Effector memory CD4-positive, alpha-beta T cell (primary cell): Measurements from ENCODE around the gene HEXIM1.
A peak's percentile ranks its signal among the peaks of the same experiment; 100 is the strongest.

Experiments used
- DNase-seq, 3 donors: peaks; one replicate each; pipeline ENCODE4 v3.0.0-alpha.2; 2020
- H3K27ac ChIP-seq: 2 replicates; pipeline ENCODE4 v1.7.0; 2013; ENCODE audit warnings: mild to moderate bottlenecking, low read length, moderate library complexity; ENCODE audit not compliant: insufficient read depth, poor library complexity, severe bottlenecking
- H3K27me3 ChIP-seq: replicated peaks from 2 replicates; pipeline ENCODE4 v1.7.0; 2013; ENCODE audit warnings: mild to moderate bottlenecking, low read length; ENCODE audit not compliant: insufficient read depth, control insufficient read depth, poor library complexity, severe bottlenecking
- H3K36me3 ChIP-seq: 2 replicates; pipeline ENCODE4 v1.7.0; 2013; ENCODE audit warnings: mild to moderate bottlenecking, low read length, moderate library complexity; ENCODE audit not compliant: control insufficient read depth, insufficient read depth
- H3K4me1 ChIP-seq: 2 replicates; pipeline ENCODE4 v1.7.0; 2013; ENCODE audit warnings: low read length, mild to moderate bottlenecking; ENCODE audit not compliant: control insufficient read depth, insufficient read depth, poor library complexity, severe bottlenecking
- H3K4me3 ChIP-seq: 2 replicates; pipeline ENCODE4 v1.7.0; 2013; ENCODE audit warnings: low read length, low read depth, mild to moderate bottlenecking; ENCODE audit not compliant: insufficient read depth, poor library complexity, severe bottlenecking
- H3K9me3 ChIP-seq: 2 replicates; pipeline ENCODE4 v1.7.0; 2013; ENCODE audit warnings: mild to moderate bottlenecking, low read length, moderate library complexity; ENCODE audit not compliant: control insufficient read depth

Gene HEXIM1

GRCh38 chr17:45160447-45161287 lies 12.4 kb downstream of the HEXIM1 start:
- no peaks in the 10 kb centered on the region for H3K27me3 ChIP-seq
- peak overlapping the region; percentile 100 for H3K27ac ChIP-seq
- peaks cover 3% of the 10 kb centered on the region for H3K36me3 ChIP-seq
- DNase-seq: peak; percentile 27 to 48 (median 44)
- H3K4me1 ChIP-seq: peaks cover 8% of the 10 kb centered on the region
- H3K9me3 ChIP-seq: no peaks in the 10 kb centered on the region
- peak overlapping the region; percentile 100 for H3K4me3 ChIP-seq

GRCh38 chr17:45161288-45162024 lies 13.2 kb downstream of the HEXIM1 start, which contains the start of gene HEXIM2:
Gene HEXIM2 (plus strand): TSS chr17:45161875. CDS start chr17:45162794, 919 bp downstream.
- peaks cover 8% of the 10 kb centered on the region for H3K4me1 ChIP-seq
- peak within 1 kb of the TSS; percentile 100 for H3K4me3 ChIP-seq
- no peaks in the 10 kb centered on the region for H3K27me3 ChIP-seq
- peak within 1 kb of the TSS; percentile 100 for H3K27ac ChIP-seq
- H3K9me3 ChIP-seq: no peaks in the 10 kb centered on the region
- H3K36me3 ChIP-seq: peaks cover 3% of the 10 kb centered on the region
- peak; percentile 96 to 98 (median 96) for DNase-seq

- no peak overlapping the region for H3K4me3 ChIP-seq
- no peaks in the 10 kb centered on the region for H3K9me3 ChIP-seq
- peak overlapping the region; percentile 5 for H3K27ac ChIP-seq
- DNase-seq: no peak
- no peaks in the 10 kb centered on the region for H3K27me3 ChIP-seq
- H3K4me1 ChIP-seq: peaks cover 8% of the 10 kb centered on the region
- H3K36me3 ChIP-seq: peaks cover 3% of the 10 kb centered on the region
Measured at GRCh38 chr17:45162025-45162687, 13.9 kb downstream of the HEXIM1 start.

- Histone ChIP-seq H3K4me3 (no peak overlapping the region), H3K36me3 (peaks cover 3% of the 10 kb centered on the region), H3K27me3 (no peaks in the 10 kb centered on the region), H3K27ac (no peak overlapping the region), H3K9me3 (no peaks in the 10 kb centered on the region), H3K4me1 (peaks cover 8% of the 10 kb centered on the region)
- no peak for DNase-seq
Measured at GRCh38 chr17:45164734-45165269, 16.5 kb downstream of the HEXIM1 start.

GRCh38 chr17:45168991-45169752 lies 20.9 kb downstream of the HEXIM1 start:
- Histone ChIP-seq H3K27ac (no peak overlapping the region), H3K4me1 (peaks cover 16% of the 10 kb centered on the region), H3K36me3 (no peaks in the 10 kb centered on the region), H3K9me3 (no peaks in the 10 kb centered on the region), H3K4me3 (no peak overlapping the region), H3K27me3 (no peaks in the 10 kb centered on the region)
- no peak for DNase-seq

- no peak for DNase-seq
- Histone ChIP-seq H3K9me3 (no peaks in the 10 kb centered on the region), H3K27ac (no peak overlapping the region), H3K27me3 (no peaks in the 10 kb centered on the region), H3K4me1 (peaks cover 16% of the 10 kb centered on the region), H3K36me3 (no peaks in the 10 kb centered on the region), H3K4me3 (no peak overlapping the region)
Measured at GRCh38 chr17:45170280-45170930, 22.1 kb downstream of the HEXIM1 start.

- H3K36me3 ChIP-seq: no peaks in the 10 kb centered on the region
- H3K4me3 ChIP-seq: no peak overlapping the region
- H3K27me3 ChIP-seq: no peaks in the 10 kb centered on the region
- H3K4me1 ChIP-seq: peaks cover 16% of the 10 kb centered on the region
- no peaks in the 10 kb centered on the region for H3K9me3 ChIP-seq
- H3K27ac ChIP-seq: no peak overlapping the region
- no peak for DNase-seq
Measured at GRCh38 chr17:45170931-45171337, 22.7 kb downstream of the HEXIM1 start.

- Histone ChIP-seq H3K4me3 (no peak overlapping the region), H3K36me3 (no peaks in the 10 kb centered on the region), H3K27ac (no peak overlapping the region), H3K9me3 (no peaks in the 10 kb centered on the region), H3K4me1 (peaks cover 16% of the 10 kb centered on the region), H3K27me3 (no peaks in the 10 kb centered on the region)
- DNase-seq: no peak
Measured at GRCh38 chr17:45171338-45172231, 23.3 kb downstream of the HEXIM1 start.
